ENCODE data around the gene PHF20. TPM values are rescaled to one million over a fixed set of nuclear protein-coding genes. Genes with fewer than 3 reads are reported as not detected.
A peak's percentile ranks its signal among the peaks of the same experiment; 100 is the strongest.

PHF20 gene
- total RNA-seq, 1 donor from 2014 or later, result 40.1 TPM

DNA sequence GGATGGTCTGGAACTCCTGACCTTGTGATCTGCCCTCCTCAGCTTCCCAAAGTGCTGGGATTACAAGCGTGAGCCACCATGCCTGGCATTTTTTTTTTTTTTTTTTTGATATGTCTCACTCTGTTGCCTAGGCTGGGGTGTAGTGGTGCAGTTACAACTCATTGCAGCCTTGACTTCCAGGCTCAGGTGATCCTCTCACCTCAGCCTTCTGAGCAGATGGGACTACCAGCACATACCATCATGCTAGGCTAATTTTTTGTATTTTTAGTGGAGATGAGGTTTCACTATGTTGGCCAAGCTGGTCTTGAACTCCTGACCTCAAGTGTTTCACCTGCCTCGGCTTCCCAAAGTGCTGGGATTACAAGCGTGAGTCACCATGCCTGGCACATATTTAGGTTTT lies 34.3 kb downstream of the PHF20 start:
- Mint-ChIP-seq H3K27ac (ENCODE audit: unreplicated experiment) (no peak overlapping the region), H3K27me3 (ENCODE audit: low read depth, unreplicated experiment) (no peaks in the 10 kb centered on the region), H3K9me3 (ENCODE audit: unreplicated experiment) (no peaks in the 10 kb centered on the region), H3K4me3 (ENCODE audit: unreplicated experiment) (no peak overlapping the region), H3K4me1 (ENCODE audit: low read depth, unreplicated experiment) (no peaks in the 10 kb centered on the region), H3K36me3 (ENCODE audit: low read depth, unreplicated experiment) (peaks cover 11% of the 10 kb centered on the region)
- no peak overlapping the region for H2AFZ ChIP-seq (ENCODE audit: low read depth, low read length)
- no peaks in the 10 kb centered on the region for H3K27me3 ChIP-seq (ENCODE audit: insufficient read depth, low read length)
- DNase-seq (ENCODE audit: low read depth) (no peak), FAIRE-seq (no peak)
- H3K4me3 ChIP-seq (ENCODE audit: insufficient read depth, low read depth, low read length), result no peak overlapping the region
- no peaks in the 10 kb centered on the region for H3K36me3 ChIP-seq (ENCODE audit: insufficient read depth, low read length)
- H3K4me1 ChIP-seq (ENCODE audit: insufficient read depth, low read length), result no peaks in the 10 kb centered on the region
- no peaks in the 10 kb centered on the region for H3K9me3 ChIP-seq (ENCODE audit: insufficient read depth, low read depth, low read length)
- H4K20me1 ChIP-seq (ENCODE audit: insufficient read depth, low read length), result peaks cover 9% of the 10 kb centered on the region
- peaks cover 16% of the 10 kb centered on the region for H3K79me2 ChIP-seq (ENCODE audit: insufficient read depth, low read length)
- H3K9ac ChIP-seq (ENCODE audit: low read length), result no peak overlapping the region
- no peak overlapping the region for H3K4me2 ChIP-seq (ENCODE audit: low read length)
- TF ChIP-seq, protein P1, sequence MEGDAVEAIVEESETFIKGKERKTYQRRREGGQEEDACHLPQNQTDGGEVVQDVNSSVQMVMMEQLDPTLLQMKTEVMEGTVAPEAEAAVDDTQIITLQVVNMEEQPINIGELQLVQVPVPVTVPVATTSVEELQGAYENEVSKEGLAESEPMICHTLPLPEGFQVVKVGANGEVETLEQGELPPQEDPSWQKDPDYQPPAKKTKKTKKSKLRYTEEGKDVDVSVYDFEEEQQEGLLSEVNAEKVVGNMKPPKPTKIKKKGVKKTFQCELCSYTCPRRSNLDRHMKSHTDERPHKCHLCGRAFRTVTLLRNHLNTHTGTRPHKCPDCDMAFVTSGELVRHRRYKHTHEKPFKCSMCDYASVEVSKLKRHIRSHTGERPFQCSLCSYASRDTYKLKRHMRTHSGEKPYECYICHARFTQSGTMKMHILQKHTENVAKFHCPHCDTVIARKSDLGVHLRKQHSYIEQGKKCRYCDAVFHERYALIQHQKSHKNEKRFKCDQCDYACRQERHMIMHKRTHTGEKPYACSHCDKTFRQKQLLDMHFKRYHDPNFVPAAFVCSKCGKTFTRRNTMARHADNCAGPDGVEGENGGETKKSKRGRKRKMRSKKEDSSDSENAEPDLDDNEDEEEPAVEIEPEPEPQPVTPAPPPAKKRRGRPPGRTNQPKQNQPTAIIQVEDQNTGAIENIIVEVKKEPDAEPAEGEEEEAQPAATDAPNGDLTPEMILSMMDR (IDR thresholded peaks at IDR 0.05; ENCODE audit: insufficient read depth, low read depth, low read length), result no peak
- no peak for TF ChIP-seq EZH2 (IDR thresholded peaks at IDR 0.05; ENCODE audit: insufficient read depth, low read length)
- H3K27ac ChIP-seq (ENCODE audit: low read depth, low read length), result no peak overlapping the region

DNA sequence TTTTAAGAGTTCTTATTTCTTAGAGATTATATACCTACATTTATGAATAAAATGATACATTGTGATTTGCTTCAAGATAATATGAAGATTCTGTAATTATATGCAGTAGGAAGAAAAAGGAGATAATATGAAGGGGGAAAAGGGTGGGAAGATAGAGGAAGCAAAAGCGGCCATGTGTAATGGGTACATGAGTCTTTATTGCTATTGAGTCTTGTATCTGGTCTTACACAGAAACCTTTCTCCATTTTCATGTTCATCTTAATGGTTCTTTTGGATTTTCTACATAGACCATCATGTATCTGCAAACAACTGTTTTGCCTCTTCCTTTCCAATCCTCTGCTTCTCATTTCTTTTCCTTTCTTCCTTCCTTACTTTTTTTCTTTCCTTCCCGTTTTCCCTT lies 36.1 kb downstream of the PHF20 start:
- Mint-ChIP-seq H3K27me3 (ENCODE audit: low read depth, unreplicated experiment) (no peaks in the 10 kb centered on the region), H3K36me3 (ENCODE audit: low read depth, unreplicated experiment) (peaks cover 8% of the 10 kb centered on the region), H3K4me3 (ENCODE audit: unreplicated experiment) (no peak overlapping the region), H3K9me3 (ENCODE audit: unreplicated experiment) (no peaks in the 10 kb centered on the region), H3K4me1 (ENCODE audit: low read depth, unreplicated experiment) (no peaks in the 10 kb centered on the region), H3K27ac (ENCODE audit: unreplicated experiment) (no peak overlapping the region)
- H3K36me3 ChIP-seq (ENCODE audit: insufficient read depth, low read length), result no peaks in the 10 kb centered on the region
- no peak overlapping the region for H2AFZ ChIP-seq (ENCODE audit: low read depth, low read length)
- H3K27me3 ChIP-seq (ENCODE audit: insufficient read depth, low read length), result no peaks in the 10 kb centered on the region
- TF ChIP-seq, protein P1 (IDR thresholded peaks at IDR 0.05; ENCODE audit: insufficient read depth, low read depth, low read length), result no peak
- TF ChIP-seq EZH2 (IDR thresholded peaks at IDR 0.05; ENCODE audit: insufficient read depth, low read length), result no peak
- H3K79me2 ChIP-seq (ENCODE audit: insufficient read depth, low read length), result peaks cover 16% of the 10 kb centered on the region
- no peak overlapping the region for H3K4me2 ChIP-seq (ENCODE audit: low read length)
- peaks cover 8% of the 10 kb centered on the region for H4K20me1 ChIP-seq (ENCODE audit: insufficient read depth, low read length)
- no peak overlapping the region for H3K4me3 ChIP-seq (ENCODE audit: insufficient read depth, low read depth, low read length)
- FAIRE-seq (no peak), DNase-seq (ENCODE audit: low read depth) (no peak)
- H3K9ac ChIP-seq (ENCODE audit: low read length), result no peak overlapping the region
- H3K9me3 ChIP-seq (ENCODE audit: insufficient read depth, low read depth, low read length), result no peaks in the 10 kb centered on the region
- no peak overlapping the region for H3K27ac ChIP-seq (ENCODE audit: low read depth, low read length)
- no peaks in the 10 kb centered on the region for H3K4me1 ChIP-seq (ENCODE audit: insufficient read depth, low read length)

DNA sequence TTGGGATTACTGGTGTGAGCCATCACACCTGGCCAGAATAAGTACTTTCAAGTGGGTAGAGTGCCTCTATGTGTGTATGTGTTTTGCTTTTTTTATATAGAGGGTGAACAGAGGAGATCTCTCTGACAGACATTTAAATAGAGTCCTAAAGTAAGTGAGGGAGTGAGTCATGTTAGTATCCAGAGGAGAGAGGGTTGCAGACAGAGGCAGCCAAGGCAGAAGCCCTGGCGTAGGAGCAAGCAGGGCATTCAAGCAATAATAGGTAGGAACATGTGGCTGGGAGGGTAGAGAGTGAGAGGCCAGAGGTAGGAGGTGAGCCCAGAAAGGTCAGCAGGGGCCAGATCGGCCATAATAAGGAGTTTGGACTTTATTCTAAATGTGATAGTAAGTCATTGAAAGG lies 48.9 kb downstream of the PHF20 start:
- H3K36me3 Mint-ChIP-seq (ENCODE audit: low read depth, unreplicated experiment), result peaks cover 22% of the 10 kb centered on the region
- peak; percentile 71 for DNase-seq (ENCODE audit: low read depth)
- H3K9ac ChIP-seq (ENCODE audit: low read length), result peak overlapping the region; percentile 39
- peak overlapping the region; percentile 66 for H3K27ac ChIP-seq (ENCODE audit: low read depth, low read length)
- no peaks in the 10 kb centered on the region for H3K36me3 ChIP-seq (ENCODE audit: insufficient read depth, low read length)
- no peak overlapping the region for H2AFZ ChIP-seq (ENCODE audit: low read depth, low read length)
- peaks cover 14% of the 10 kb centered on the region for H3K9me3 Mint-ChIP-seq (ENCODE audit: unreplicated experiment)
- peaks cover 22% of the 10 kb centered on the region for H3K4me1 Mint-ChIP-seq (ENCODE audit: low read depth, unreplicated experiment)
- H4K20me1 ChIP-seq (ENCODE audit: insufficient read depth, low read length), result peaks cover 2% of the 10 kb centered on the region
- no peaks in the 10 kb centered on the region for H3K27me3 Mint-ChIP-seq (ENCODE audit: low read depth, unreplicated experiment)
- peaks cover 5% of the 10 kb centered on the region for H3K79me2 ChIP-seq (ENCODE audit: insufficient read depth, low read length)
- TF ChIP-seq, protein P1 (IDR thresholded peaks at IDR 0.05; ENCODE audit: insufficient read depth, low read depth, low read length), result no peak
- TF ChIP-seq EZH2 (IDR thresholded peaks at IDR 0.05; ENCODE audit: insufficient read depth, low read length), result no peak
- peak overlapping the region; percentile 23 for H3K4me3 Mint-ChIP-seq (ENCODE audit: unreplicated experiment)
- FAIRE-seq, result no peak
- H3K27me3 ChIP-seq (ENCODE audit: insufficient read depth, low read length), result no peaks in the 10 kb centered on the region
- H3K4me2 ChIP-seq (ENCODE audit: low read length), result peak overlapping the region; percentile 42
- H3K4me3 ChIP-seq (ENCODE audit: insufficient read depth, low read depth, low read length), result no peak overlapping the region
- H3K4me1 ChIP-seq (ENCODE audit: insufficient read depth, low read length), result peaks cover 23% of the 10 kb centered on the region
- H3K9me3 ChIP-seq (ENCODE audit: insufficient read depth, low read depth, low read length), result no peaks in the 10 kb centered on the region
- peak overlapping the region; percentile 67 for H3K27ac Mint-ChIP-seq (ENCODE audit: unreplicated experiment)

Data from astrocyte (in vitro differentiated cells and primary cell).